Stimulated activated CD8-positive, alpha-beta memory T cell treated with anti-CD3 and anti-CD28 coated beads, Interleukin-12 subunit alpha, Interleukin-12 subunit beta, amount 100 ng/mL, for 4 hours (primary cell): ENCODE measurements around the gene TSEN34.
"Not testable (repeated sequence)": the region's sequence is repeated elsewhere in the genome, so short reads cannot be mapped to it uniquely, and the experiment has no call there.

Experiments
- DNase-seq: peaks from one replicate; pipeline ENCODE4 v3.0.0-alpha.2; 2020; ENCODE audit warnings: low read depth

TSEN34 gene

DNA sequence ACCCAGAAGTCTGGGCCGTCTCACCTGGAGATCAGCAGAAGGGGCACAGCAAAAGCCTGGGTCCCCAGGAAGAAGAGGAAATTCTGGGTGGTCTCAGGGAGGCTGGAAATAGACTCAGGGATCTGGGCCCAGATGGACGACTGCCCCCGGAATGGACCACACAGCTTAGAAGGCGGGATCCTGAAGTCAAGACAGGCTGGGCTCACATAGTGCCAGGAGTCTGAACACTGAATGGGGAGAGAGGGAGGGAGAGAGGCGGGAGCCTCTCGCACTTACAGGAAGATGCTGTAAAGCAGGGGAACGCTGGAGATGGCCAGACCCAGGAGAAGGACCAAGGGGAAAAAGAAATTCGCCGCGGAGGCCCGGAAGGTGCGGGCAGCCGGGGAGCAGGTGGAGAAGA is 30.3 kb upstream of the TSEN34 start:
- no peak for DNase-seq

DNA sequence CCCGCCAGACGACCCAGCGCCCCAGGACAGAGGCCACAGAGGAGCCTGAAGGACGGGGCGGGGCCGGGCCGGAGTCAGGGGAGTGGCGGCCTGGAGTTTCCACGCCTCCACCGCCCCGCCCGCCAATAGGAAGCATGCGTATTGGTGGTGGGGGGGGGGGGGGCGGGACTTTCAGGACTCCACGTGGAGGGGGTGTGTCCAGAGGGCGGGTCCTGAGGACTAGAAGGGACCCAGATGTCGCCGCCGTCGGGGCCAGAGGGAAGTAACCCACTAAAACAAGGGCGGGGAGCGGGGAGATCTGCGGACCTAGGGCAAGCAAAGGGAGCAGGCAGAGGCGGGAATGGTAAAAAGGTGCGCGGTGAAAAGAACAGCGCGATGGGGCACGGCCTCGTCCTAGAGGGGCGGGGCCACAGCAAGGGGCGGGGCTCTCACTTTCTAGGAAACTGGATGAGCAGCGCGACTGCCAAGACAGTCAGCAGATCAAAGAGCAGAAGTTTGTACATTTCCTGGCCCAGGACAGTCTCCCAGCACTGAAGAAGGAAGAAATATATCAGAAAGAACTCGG is 28.8 kb upstream of the TSEN34 start:
- peak; percentile 61 for DNase-seq

DNA sequence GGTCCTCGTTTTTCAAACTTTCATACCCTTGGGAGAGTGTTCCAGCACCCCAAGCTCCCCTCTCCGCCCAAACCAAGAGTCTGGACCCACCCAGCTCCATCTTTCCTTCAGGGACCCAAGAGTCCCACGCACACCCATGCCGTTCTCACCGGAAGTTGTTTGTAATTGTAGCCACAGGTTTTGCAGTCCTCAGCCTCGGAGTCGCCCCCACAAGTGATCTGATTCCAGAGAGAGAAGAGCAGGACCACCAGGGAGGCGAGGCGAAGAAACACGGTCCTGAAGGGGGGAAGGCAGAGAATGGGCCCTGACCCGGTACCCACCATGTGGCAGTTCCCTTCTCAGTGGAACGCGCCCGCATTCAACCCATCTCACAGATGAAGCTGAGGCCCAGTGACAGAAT is 28.2 kb upstream of the TSEN34 start:
- DNase-seq = no peak

DNA sequence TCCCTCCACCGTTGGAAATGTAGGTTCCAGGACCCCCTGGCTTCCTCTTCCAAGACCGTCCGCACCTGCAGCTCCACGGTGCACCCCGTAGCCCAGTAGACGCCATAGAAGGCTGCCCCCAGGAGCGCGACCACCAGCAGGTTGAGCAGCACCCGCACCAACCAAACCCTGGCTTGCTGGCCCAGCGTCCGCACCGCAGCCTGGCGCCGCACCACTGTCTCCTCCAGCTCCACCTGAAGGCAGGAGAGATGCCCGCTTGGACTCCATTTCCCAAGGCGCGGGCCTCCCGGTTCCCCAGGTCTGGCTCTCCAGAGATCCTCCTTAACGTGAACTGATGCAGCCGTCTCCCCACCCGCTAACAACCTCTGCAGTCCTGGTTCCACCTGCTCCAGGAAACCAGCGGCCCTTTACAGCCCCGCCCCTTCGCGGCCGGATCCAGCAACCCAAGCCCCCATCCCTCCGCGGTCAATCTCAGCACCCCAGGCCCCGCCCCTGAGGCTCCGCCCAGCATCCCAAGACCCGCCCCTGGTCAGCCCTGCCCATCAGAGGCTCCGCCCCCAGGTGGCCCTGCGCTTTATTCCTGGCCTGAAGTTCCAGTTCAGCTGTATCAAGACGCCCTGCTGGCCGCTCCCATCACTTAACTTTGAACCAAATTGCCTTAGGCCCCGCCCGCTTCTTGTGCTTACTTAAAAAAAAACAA is 26.6 kb upstream of the TSEN34 start:
- peak; percentile 21 for DNase-seq

DNA sequence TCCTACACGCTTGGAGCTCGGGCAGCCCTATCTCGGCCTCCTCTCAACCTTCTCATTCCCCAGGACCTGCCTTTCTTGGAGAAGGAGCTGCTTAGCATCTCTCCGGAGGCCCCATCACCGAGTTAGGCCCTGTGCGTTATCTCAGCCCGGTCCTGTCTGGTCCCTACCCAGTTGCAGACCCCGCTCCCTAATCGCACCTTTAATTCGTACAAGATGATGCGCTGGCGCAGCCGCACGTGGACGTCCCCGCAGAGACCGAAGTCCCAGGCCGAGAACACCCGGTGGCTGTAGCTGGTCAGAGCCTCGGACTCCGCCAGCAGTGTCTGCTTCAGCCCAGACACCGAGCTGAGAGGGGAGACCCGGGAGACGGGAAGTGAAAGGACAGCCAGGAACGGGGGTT is 25.9 kb upstream of the TSEN34 start:
- DNase-seq = no peak

DNA sequence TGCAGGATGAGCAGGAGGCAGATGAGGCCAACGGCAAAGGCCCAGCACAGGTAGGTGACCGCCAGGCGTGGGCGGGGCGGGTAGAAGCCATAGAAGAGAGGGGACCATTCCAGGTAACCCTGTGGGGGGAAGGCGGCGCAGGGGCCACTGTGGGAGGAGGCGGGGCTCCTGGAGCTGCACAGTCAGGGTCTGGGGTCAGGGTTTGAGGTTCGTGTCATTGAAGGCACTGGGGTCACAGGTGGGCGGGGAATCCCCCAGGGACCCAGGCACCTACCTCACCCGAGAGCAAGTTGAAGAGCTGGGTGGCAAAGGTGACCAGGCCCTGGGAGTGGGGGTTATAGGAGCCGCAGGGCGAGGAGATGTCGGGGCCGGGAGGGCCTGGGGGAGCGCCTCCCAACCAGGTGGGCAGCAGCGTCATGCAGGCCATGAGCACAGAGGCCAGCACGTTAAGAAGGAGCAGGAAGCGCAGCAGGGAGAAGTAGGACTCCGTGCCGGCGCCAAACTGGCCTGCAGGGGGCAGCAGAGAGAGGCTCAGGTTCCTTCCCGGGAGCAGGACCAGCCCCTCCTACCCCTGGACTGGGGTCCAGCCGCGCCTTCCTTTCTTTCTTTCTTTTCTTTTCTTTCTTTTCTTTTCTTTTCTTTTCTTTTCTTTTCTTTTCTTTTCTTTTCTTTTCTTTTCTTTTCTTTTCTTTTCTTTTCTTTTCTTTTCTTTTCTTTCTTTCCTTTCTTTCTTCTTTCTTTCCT is 22.8 kb upstream of the TSEN34 start:
- DNase-seq = peak; percentile 73

DNA sequence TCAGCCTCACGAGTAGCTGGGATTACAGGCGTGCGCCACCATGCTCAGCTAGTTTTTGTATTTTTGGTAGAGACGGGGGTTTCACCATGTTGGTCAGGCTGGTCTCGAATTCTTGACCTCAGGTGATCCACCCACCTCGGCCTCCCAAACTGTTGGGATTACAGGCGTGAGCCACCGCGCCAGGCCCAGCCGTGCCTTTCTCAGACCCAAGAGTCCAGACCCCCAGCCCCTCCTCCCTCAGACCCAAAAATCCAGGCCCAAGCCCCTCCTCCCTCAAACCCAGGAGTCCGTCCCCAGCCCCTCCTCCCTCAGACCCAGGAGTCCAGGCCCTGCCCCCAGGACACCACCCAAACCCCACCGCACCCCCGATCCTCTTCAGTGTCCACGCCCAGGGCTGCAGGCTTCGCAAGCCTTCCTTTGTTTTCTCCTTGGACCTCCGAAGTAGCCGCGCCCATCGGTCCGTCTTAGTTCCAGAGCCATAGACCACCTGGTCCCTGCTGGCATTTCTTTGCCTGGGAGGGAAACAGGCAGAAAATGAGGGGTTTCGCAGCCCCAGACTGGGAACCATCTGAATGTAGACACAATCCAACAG is 21.9 kb upstream of the TSEN34 start:
- DNase-seq = no peak

DNA sequence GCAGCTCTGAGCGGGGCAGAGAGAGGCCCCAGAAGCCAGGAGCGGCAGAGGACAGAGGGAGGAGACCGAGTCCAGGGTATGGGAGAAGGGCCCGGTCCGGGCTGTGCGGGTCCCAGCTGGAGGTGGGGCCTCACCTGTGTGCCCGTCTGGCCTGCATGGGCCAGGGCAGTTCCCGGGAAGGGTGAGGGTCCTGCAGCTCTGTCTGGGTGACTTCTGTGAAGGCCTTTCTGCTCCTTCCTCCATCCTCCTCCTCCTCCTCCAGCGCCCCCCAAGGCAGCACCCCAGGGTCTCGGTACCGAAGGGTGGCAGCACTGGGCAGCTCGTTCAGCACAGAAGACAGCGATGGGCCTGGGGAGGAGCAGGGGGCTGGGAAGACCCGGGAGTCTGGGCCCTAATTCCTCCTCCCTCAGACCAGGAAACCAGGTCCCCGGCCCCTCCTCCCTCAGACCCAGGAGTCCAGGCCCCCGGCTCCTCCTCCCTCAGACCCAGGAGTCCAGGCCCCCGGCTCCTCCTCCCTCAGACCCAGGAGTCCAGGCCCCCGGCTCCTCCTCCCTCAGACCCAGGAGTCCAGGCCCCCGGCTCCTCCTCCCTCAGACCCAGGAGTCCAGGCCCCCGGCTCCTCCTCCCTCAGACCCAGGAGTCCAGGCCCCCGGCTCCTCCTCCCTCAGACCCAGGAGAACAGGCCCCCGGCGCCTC is 19.2 kb upstream of the TSEN34 start:
- DNase-seq = not testable (repeated sequence)

DNA sequence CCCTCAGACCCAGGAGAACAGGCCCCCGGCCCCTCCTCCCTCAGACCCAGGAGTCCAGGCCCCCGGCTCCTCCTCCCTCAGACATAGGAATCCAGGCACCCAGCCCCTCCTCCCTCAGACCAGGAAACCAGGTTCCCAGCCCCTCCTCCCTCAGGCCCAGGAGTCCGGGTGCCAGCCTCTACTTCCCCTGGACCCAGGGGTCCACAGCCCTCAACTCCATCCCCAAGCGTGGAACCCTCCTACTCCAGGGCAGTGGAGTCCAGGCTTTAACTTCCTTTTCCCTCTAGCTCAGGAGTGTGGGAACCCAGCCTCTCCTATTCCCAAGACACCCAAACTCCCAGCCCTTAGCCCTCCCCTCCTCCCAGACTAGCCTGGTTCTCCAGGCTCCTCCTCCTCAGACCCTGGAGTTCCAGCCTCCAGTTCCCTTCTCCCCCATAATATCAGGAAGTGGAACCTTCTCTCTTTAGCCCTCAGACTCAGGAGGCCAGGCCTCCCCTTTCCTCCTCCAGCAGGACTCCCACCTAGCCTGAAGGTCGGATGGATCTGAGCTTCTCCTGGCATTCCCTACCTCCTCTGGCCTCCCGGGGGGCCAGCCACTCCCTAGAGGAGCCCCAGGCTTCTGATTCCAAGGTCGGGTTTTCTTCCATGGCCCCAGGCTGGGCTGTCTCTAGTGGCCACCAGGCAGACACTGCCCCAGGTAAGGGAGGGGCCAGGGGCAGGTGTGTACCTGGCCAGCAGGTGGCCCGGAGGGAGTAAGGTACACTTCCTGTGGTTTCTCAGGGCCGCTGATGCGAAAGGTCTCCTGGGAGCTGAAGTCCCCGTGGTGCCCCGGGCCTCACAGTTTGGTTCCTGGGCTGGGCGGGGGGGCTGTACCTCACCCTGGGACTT is 18.4 kb upstream of the TSEN34 start, which contains the start of gene TMC4:
Gene TMC4, minus strand, starts transcription at position 690 of the 888 bp plus-strand sequence. Its CDS starts 43 bp downstream, at position 647.
- no peak for DNase-seq

DNA sequence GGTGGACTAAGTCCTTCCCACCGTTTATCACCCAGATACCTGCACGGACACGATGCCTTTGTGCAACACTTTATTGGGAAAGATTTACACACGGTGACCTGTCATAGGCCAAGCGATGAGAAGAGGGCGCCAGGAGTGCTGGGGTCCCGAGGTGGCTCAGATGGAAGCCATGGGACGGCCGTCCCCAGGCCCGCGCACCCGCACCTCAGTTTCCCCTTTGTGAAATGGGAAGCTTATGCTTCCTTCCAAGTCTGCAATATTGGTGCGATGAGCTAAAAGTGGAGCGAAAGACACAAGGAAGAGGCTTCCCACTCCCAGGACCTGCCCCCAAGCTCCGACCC is 17.8 kb upstream of the TSEN34 start:
- no peak for DNase-seq

DNA sequence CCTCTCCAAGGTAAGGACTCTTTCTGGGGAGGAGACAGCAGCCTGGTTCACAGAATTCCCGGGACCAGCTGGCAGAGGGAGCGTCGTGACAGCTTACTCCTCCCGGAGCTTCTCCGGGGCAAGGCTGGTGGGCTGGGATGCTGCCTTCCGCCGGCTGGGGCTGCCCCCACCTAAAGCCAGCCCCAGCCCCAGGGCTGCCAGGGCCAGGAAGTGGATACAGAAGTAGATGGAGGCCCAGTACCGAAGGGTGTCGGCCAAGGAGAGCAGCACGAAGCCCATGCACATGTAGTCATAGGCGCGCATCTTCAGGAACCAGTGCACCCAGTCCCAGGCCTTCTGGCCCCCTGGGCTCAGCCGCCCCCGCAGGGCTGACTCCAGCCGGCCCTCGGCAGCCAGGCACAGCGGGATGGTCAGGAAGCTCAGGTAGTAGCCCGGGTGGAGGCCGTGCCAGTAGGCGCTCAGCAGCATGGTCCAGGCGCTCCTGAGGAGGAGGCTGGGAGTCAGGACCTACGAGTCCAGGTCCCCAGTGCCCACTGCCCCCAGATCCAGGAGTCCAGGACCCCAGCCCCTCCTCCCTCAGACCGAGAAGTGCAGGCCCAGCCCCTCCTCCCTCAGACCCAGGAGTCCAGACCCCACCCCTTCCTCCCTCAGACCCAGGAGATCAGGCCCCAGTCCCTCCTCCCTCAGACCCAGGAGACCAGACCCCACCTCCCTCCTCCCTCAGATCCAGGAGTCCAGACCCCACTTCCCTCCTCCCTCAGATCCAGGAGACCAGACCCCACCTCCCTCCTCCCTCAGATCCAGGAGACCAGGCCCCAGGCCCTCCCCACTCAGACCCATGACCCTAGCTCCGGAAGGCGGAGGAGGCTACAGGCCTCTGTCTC is 16.9 kb upstream of the TSEN34 start:
- DNase-seq = no peak

DNA sequence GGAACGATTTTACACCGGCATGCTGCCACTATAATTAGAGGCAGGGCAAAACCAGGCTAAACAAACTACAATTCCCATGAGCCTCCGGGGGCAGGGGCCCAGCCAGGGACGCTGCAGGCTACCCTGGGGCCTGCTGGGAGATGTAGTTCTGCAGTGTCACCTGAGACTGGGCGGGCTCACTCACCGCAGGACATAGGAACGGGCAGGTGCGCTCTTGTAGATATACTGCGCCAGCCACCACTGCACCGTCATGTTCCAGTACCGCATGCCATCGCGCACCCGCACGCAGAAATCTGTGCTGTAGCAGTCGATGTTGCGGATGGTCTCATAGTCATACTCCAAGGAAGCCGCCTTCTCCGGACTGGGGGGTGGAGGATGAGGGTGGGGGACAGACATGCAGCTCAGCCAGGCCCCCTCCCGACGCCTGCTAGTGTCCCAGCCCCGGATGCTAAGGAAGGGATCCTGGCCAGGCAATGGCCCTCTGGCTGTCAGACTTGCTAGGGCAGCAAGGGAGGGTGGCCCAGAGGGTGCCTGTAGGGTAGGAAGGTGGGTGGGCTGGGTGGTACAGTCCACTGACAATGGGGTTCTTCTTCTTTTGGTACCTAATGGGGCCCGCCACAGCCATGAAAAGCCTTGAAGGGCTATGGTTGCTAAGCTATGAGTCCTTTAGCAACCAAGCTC is 12.4 kb upstream of the TSEN34 start:
- no peak for DNase-seq

DNA sequence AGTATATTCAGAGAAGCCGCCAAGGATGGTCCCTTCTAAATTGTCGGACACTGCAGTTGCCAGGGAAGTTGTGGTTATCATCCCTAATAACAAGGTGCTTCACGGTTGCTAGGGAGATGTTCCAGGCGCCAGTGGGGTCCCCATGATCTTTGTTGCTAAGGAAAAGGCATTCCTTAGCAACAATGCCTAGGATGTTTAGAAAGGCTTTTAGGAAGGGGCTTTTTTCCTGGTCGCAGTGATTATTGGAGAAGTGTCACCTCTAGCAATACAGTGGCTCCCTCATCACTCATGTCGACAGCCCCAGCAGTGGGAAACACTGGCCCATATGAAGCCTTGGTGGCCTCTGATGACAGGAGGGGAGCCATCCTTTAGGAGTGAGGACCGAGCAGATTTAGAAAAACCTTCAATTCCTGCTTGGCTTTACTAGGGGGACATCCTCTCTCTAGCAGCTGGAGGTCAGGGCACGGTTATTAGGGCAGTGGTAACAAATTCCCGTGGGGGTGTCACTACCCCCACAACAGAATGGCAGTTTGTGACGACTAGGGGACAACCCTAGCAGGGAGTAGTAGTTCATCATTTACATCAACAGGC is 11.8 kb upstream of the TSEN34 start:
- DNase-seq = no peak

DNA sequence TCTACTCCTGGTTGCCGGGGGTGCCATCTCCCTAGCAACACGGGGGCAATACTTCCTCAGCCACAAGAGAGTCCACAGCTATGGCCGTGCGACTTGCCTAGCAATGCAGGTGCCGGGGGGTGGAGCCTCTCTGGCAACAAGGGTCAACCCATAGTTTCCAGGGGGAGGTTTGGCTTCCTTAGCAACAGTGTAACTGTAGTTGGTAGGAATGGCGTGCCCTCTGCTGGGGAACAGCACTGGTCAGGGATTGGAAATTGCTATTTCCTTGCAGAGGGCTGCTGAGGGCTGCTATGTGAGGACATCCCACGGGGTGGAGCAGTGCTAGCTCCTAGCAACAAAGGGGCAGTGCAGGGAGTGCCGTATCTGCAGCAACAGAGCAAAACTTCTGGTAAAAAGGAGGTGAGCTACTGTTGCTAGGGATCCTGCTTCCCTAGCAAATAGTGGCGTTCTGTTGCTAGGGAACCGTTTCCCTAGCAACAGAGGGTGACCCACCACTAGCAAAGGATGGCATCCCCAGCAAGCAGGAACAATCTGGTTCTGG is 11.1 kb upstream of the TSEN34 start:
- no peak for DNase-seq

DNA sequence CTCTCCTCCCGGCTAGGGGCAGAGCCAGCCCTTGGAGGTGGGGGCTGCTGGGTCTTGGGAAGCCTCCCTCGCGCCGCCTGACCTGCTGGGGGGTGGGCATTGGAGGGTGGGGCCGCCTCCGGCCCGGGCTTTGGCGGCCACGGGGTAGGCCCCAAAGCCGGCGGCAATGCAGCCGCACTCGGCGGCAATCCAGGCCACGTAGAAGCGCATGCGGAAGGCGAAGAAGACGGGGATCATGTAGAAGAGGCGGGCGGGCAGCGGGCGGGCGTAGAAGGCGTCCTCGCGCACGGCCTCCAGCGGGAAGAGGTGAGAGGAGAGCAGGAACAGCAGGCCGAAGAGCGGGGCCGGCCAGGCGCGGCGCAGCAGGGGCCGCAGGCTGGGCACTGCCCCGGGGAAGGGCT is 10.4 kb upstream of the TSEN34 start:
- DNase-seq = no peak

DNA sequence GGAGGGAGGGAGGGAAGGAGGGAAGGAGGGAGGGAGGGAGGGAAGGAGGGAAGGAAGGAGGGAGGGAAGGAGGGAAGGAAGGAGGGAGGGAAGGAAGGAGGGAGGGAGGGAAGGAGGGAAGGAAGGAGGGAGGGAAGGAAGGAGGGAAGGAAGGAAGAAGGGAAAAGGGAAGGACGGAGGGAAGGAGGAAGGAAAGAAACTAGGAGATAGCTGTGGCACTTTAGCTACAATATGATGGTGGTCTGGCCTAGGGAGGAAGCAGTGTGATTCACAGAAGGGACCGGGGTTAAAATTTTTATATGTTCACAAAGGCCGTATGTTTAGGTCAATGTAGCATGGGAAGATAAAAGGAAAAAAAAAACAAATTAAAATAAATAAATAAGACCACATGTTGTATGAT is 9.2 kb upstream of the TSEN34 start:
- not testable (repeated sequence) for DNase-seq

DNA sequence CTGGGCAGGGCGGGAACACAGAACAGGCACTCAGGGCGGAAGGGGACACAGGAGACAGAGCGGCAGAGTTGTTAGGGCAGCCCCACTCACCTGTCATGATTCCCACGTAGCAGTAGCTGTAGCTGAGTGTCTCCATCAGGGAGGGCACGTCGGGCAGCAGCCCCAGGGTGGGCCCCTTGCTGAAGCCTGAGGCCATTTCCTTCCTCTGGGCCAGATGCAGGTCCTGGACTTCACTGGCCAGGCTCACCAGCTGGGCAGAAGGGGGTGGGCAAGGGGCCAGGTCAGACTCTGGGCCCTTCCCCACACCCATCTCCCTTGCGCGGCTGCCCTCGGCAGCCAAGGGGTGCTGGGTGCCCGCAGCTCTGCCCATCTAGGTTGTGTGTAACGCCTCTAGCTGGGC is 7.7 kb upstream of the TSEN34 start:
- no peak for DNase-seq

DNA sequence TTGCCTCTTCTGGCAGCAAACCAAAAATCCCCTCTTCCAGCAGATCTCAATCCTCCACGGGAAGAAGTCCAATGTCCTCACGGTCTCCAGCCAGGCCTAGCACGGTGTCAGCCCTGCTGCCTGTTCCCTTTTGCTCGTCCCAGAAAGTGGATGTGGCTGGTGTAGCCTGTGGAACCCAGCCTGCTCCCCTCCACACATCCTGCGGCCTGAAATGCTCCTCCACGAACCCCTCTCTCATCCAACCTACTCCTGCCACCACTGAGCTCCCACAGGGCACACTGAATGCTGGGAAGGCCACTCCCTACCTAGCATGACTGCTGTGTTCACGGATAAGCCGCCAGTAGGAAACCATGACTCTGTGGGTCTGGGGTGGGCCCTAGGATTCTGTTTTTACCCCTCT is 4.8 kb upstream of the TSEN34 start:
- no peak for DNase-seq

DNA sequence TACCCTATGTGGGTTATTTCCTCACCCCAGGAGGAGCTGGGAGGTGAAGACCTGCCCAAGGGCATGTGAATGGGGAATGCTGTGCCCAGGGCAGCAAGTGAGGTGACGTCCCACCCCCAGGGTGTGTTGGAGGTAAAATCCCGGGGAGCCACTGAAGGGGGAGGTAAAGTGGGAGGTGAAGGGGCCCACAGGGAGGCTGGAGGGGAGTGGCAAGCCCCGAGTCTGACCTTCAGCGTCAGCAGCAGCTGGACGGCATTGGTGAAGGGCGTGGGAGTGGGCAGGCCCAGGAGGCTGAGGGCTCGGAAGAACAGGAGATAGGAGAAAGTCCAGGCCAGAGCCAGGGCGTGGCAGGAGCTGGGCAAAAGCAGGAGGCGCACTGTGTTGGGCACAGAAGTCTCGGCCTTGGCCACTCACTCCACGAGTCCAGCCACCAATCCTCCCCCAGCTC is 4.2 kb upstream of the TSEN34 start:
- no peak for DNase-seq
